Measurements from ENCODE around the gene TRPM2. TPM values are rescaled to one million over a fixed set of nuclear protein-coding genes. Genes with fewer than 3 reads are reported as not detected.

The TRPM2 gene
- total RNA-seq, 1 donor from 2014 or later = 0.07 TPM

DNA sequence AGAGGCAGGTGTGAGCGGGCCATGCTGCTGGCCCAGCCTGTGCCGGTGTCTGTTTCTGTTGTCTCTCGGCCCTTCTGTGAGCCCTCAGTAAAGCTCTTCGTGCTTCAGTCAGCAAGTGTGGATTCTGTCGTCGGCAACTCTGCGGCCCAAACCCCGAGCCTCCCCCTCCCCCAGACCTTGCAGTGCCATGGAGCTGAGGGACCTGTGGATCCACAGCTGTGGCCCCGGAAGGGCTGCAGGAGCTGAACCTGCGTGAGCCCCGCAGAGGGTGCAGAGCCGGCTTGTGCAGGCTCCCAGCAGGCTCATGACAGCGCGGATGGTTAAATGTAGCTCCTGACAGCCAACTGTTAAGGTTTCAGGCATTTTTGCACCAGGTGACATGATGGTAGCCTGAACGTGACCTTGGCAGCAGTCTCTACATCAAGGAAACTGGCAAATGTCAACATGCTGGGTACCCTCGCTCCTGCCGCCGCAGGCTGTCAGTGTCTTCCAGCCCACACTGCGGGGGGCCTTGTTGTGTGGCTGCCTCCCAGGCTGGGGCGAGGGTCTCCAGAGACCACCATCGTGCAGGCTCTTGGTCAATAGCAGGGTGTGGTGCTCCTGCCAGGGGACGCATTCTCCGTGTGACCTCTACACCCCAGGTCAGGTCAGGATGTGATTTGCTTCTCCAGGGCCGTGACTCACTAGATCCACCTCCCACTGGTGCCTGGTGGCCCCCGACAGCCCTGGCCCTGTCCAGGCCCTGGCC, 108.8 kb downstream of the TRPM2 start:
- H3K27me3 Mint-ChIP-seq = no peaks in the 10 kb centered on the region
- no peaks in the 10 kb centered on the region for H3K36me3 Mint-ChIP-seq
- no peaks in the 10 kb centered on the region for H3K4me1 Mint-ChIP-seq (ENCODE audit: unreplicated experiment)
- H3K27ac Mint-ChIP-seq = no peak overlapping the region
- TF ChIP-seq, protein P1, sequence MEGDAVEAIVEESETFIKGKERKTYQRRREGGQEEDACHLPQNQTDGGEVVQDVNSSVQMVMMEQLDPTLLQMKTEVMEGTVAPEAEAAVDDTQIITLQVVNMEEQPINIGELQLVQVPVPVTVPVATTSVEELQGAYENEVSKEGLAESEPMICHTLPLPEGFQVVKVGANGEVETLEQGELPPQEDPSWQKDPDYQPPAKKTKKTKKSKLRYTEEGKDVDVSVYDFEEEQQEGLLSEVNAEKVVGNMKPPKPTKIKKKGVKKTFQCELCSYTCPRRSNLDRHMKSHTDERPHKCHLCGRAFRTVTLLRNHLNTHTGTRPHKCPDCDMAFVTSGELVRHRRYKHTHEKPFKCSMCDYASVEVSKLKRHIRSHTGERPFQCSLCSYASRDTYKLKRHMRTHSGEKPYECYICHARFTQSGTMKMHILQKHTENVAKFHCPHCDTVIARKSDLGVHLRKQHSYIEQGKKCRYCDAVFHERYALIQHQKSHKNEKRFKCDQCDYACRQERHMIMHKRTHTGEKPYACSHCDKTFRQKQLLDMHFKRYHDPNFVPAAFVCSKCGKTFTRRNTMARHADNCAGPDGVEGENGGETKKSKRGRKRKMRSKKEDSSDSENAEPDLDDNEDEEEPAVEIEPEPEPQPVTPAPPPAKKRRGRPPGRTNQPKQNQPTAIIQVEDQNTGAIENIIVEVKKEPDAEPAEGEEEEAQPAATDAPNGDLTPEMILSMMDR (conservative IDR thresholded peaks at IDR 0.05) = no peak
- no peak overlapping the region for H3K4me3 Mint-ChIP-seq
- no peaks in the 10 kb centered on the region for H3K9me3 Mint-ChIP-seq
- peak; percentile 57 for DNase-seq (ENCODE audit: extremely low spot score, unreplicated experiment)

DNA sequence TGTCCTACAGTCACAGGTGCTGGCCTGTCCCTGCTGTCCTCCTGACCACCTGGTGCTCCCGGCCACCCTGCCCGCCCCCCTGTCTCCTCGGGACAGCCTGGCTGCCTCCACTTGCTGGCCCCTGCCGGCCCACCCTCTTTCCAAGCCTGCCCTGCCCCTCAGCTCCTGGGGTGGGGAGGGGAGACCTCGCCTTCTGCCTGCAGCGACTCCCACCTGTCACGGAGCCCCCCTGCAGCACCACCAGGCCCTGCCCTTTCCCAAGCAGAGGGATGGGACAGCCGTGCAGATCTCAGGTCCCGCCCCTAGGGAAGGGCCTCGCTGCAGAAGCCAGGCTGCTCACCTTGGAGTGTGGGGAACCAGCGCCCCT, 109.4 kb downstream of the TRPM2 start:
- Mint-ChIP-seq H3K4me3 (no peak overlapping the region), H3K27me3 (no peaks in the 10 kb centered on the region), H3K4me1 (ENCODE audit: unreplicated experiment) (no peaks in the 10 kb centered on the region), H3K27ac (no peak overlapping the region), H3K36me3 (no peaks in the 10 kb centered on the region), H3K9me3 (no peaks in the 10 kb centered on the region)
- peak; percentile 61 for DNase-seq (ENCODE audit: extremely low spot score, unreplicated experiment)
- TF ChIP-seq, protein P1 (conservative IDR thresholded peaks at IDR 0.05) = no peak

DNA sequence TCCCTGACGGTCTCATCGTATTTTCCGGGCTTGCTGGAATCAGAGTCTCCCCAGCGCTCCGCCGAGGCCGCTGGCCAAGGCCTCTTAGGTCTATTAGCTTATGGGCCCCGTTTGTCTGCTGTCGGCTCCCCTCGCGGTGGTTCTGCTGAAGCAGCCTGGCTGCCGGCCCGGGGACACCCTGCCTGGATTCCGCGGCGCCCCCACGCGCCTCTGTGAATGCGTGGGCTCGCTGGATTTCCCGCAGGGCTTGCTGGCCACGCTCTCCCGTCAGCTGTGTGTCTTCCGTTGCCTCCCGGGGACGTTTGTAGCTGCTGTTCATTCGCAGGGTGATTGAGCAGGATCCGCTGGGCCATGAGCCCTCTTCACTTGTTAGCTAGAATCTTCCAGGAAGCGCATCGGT, 110.3 kb downstream of the TRPM2 start:
- Mint-ChIP-seq H3K27ac (no peak overlapping the region), H3K4me1 (ENCODE audit: unreplicated experiment) (no peaks in the 10 kb centered on the region), H3K9me3 (no peaks in the 10 kb centered on the region), H3K27me3 (no peaks in the 10 kb centered on the region), H3K36me3 (no peaks in the 10 kb centered on the region), H3K4me3 (no peak overlapping the region)
- DNase-seq (ENCODE audit: extremely low spot score, unreplicated experiment) = peak; percentile 66
- TF ChIP-seq, protein P1 (conservative IDR thresholded peaks at IDR 0.05) = no peak

DNA sequence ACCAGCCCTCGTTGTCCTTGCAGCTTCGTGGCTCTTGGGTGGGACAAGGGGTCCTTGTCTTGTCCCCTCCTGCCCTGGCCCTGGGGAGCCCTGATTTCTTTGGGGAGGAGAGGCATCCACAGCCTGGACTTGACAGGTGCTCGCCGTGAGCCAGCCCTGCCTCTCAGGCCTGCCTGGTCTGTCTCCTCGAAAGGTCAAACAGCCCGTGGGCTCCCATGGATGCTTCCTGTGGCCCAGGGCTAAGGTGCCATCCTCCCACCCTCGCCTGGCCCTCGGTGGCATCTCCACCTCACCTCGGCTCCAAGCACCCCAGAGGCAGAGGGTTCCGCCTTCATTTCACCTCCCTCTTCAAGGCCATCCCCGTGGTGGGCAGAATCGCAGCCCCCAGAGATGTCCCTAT, 110.9 kb downstream of the TRPM2 start:
- H3K36me3 Mint-ChIP-seq = no peaks in the 10 kb centered on the region
- no peak overlapping the region for H3K27ac Mint-ChIP-seq
- no peaks in the 10 kb centered on the region for H3K9me3 Mint-ChIP-seq
- no peaks in the 10 kb centered on the region for H3K4me1 Mint-ChIP-seq (ENCODE audit: unreplicated experiment)
- TF ChIP-seq, protein P1 (conservative IDR thresholded peaks at IDR 0.05) = no peak
- H3K4me3 Mint-ChIP-seq = no peak overlapping the region
- H3K27me3 Mint-ChIP-seq = no peaks in the 10 kb centered on the region
- peak; percentile 59 for DNase-seq (ENCODE audit: extremely low spot score, unreplicated experiment)

DNA sequence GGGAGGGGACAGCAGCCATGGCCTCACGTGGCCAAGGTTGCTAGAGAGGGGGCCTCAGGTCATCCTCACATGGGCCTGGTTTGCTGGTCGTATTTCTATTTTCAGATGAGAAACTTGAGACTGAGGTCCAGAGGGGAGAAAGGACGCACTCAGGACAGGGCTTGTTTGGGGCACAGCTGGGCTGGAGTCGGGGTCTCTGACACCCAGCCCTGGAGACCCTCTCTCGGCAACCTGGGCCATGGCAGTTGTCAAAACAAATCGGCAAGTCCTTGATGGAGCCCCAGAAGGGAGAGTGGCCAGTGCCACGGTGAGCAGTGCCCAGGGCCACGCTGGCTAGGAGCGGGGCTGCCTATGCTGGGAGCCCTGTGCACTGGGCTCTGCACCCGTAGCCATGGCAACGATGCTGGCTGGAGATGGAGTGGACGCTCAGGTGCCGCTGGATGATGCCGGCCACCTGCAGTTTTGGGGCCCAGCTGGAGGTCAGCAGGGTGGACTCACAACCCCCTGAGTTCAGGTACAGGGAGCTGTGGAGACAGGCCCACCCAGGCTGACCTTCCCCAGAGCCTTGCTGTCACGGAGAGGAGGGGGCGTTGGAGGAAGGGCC, 113.0 kb downstream of the TRPM2 start:
- Mint-ChIP-seq H3K4me1 (ENCODE audit: unreplicated experiment) (no peaks in the 10 kb centered on the region), H3K36me3 (no peaks in the 10 kb centered on the region), H3K9me3 (no peaks in the 10 kb centered on the region), H3K4me3 (no peak overlapping the region), H3K27ac (no peak overlapping the region), H3K27me3 (no peaks in the 10 kb centered on the region)
- TF ChIP-seq, protein P1 (conservative IDR thresholded peaks at IDR 0.05) = no peak
- no peak for DNase-seq (ENCODE audit: extremely low spot score, unreplicated experiment)
